K562 (cell line): Measurements from ENCODE around the gene COMMD10. TPM values are rescaled to one million over a fixed set of nuclear protein-coding genes. Genes with fewer than 3 reads are reported as not detected.

Experiments used
- ATAC-seq: fragments of 200-7000 bp; cut with Tn5 transposase; 3 replicates; pipeline ENCODE4 v1.9.1; 2020; ENCODE audit warnings: moderate library complexity
- BruUV-seq: library from RNA; stranded (reverse); fragments of 400-500 nt; replicated peaks from 2 replicates; lab custom pipeline; 2021; lab: Mats Ljungman, UMichigan
- CTCF ChIA-PET: fragments of 300-600 bp; formaldehyde crosslinking; extraction: SDS; loops from one replicate; lab custom pipeline; 2021; ENCODE audit warnings: low intra/inter-chr PET ratio; lab: Yijun Ruan, JAX
- POLR2A ChIA-PET: fragments of 300-600, 350-650 bp; sonication (Branson Sonifier 250); formaldehyde crosslinking; extraction: SDS; loops from one replicate; lab custom pipeline; 2021; ENCODE audit warnings: antibody characterized with exemption, inconsistent platforms; lab: Yijun Ruan, JAX
- DNase-seq, 4 experiments: peaks; one replicate each; pipeline versions ENCODE4 v3.0.0 to v3.0.0-alpha.2; 2011 to 2018; ENCODE audit warnings: low spot score in 3 of 4, mixed read lengths in 3 of 4; ENCODE audit errors: extremely low read depth in 1 of 4
- FAIRE-seq: peaks from 2 replicates; lab custom pipeline; 2011; peaks lifted over from hg19 to GRCh38; lab: Jason Lieb, UNC
- H2AFZ ChIP-seq: 2 replicates; pipeline ENCODE4 v1.6.0; 2011; ENCODE audit warnings: low read depth, low read length, control low read depth, inconsistent platforms
- H3K27ac ChIP-seq: fragments of 200-600 bp; 3 replicates; pipeline ENCODE4 v1.8.0; 2011; ENCODE audit warnings: low read depth, mild to moderate bottlenecking, control low read depth, inconsistent platforms, low read length, moderate library complexity, mixed read lengths; ENCODE audit errors: extremely low read depth
- H3K27me3 ChIP-seq, 2 experiments: fragments of 300-600 bp in 1 of 2; 2 replicates in 1 of 2; 3 replicates in 1 of 2; pipeline versions ENCODE4 v1.6.0 to v1.8.0; 2011; ENCODE audit warnings: inconsistent platforms in 2 of 2, low read length in 2 of 2, mild to moderate bottlenecking in 1 of 2, mixed read lengths in 1 of 2, moderate library complexity in 1 of 2; ENCODE audit not compliant: control insufficient read depth in 2 of 2, insufficient read depth in 2 of 2
- H3K36me3 ChIP-seq: fragments of 300-600 bp; 3 replicates; pipeline ENCODE4 v1.8.0; 2011; ENCODE audit warnings: mild to moderate bottlenecking, low read length, inconsistent platforms; ENCODE audit not compliant: control insufficient read depth, insufficient read depth
- H3K4me1 ChIP-seq, 2 experiments: fragments of 200-600 bp in 1 of 2; replicated peaks in 1 of 2; 2 replicates in 1 of 2; 3 replicates in 1 of 2; pipeline versions ENCODE4 v1.5.1 to v1.8.0; 2011; ENCODE audit warnings: inconsistent platforms in 2 of 2, low read length in 2 of 2, mild to moderate bottlenecking in 1 of 2, mixed read lengths in 1 of 2, moderate library complexity in 1 of 2; ENCODE audit not compliant: control insufficient read depth in 2 of 2, insufficient read depth in 2 of 2
- H3K4me2 ChIP-seq: 2 replicates; pipeline ENCODE4 v1.6.1; 2011; ENCODE audit warnings: low read length, control low read depth, inconsistent platforms, mixed read lengths; ENCODE audit not compliant: insufficient read depth
- H3K4me3 ChIP-seq: fragments of 200-600 bp; sonication (generic), shearing (Covaris generic); 2 replicates; pipeline ENCODE4 v1.5.1; 2016; ENCODE audit warnings: control low read depth, inconsistent platforms
- H3K79me2 ChIP-seq: fragments of 200-600 bp; 3 replicates; pipeline ENCODE4 v1.8.0; 2011; ENCODE audit warnings: low read length, inconsistent platforms; ENCODE audit not compliant: control insufficient read depth, insufficient read depth
- H3K9ac ChIP-seq, 2 experiments: 2 replicates each; pipeline versions ENCODE4 v1.6.0 to v1.6.1; 2011; ENCODE audit warnings: low read depth in 2 of 2, low read length in 2 of 2, control low read depth in 1 of 2, inconsistent platforms in 1 of 2, mild to moderate bottlenecking in 1 of 2, mixed read lengths in 1 of 2; ENCODE audit not compliant: insufficient read depth in 1 of 2
- H3K9me1 ChIP-seq: one replicate; pipeline ENCODE4 v1.6.0; 2011; ENCODE audit warnings: inconsistent platforms, mild to moderate bottlenecking, low read length, moderate library complexity; ENCODE audit not compliant: control insufficient read depth, insufficient read depth
- H3K9me3 ChIP-seq: replicated peaks from 2 replicates; pipeline ENCODE4 v1.5.1; 2011; ENCODE audit warnings: low read depth, low read length, inconsistent platforms; ENCODE audit not compliant: control insufficient read depth, insufficient read depth
- H4K20me1 ChIP-seq: replicated peaks from 2 replicates; pipeline ENCODE4 v1.6.1; 2011; ENCODE audit warnings: low read length, inconsistent platforms, mixed read lengths; ENCODE audit not compliant: control insufficient read depth, insufficient read depth
- FIP1L1 ChIP-seq: fragments of 200-400 bp; formaldehyde crosslinking; IDR thresholded peaks from 2 replicates; pipeline ENCODE4 v1.6.1; 2018; ENCODE audit warnings: mild to moderate bottlenecking, low read depth, low read length; ENCODE audit not compliant: poor library complexity, severe bottlenecking
- KLF1 ChIP-seq: fragments of 450-650 bp; IDR thresholded peaks from 2 replicates; pipeline ENCODE4 v1.6.1; 2016; ENCODE audit warnings: missing genetic modification characterization, missing compliant biosample characterization
- MTA1 ChIP-seq: fragments of 450-650 bp; IDR thresholded peaks from 2 replicates; pipeline ENCODE4 v1.6.1; 2017; ENCODE audit warnings: borderline replicate concordance
- NFE2 ChIP-seq: IDR thresholded peaks from 2 replicates; pipeline ENCODE4 v1.6.1; 2014; ENCODE audit warnings: antibody characterized with exemption, low read depth
- RB1 ChIP-seq: fragments of 450-650 bp; IDR thresholded peaks from 2 replicates; pipeline ENCODE4 v1.6.1; 2017; ENCODE audit warnings: low read depth, mild to moderate bottlenecking
- RBBP5 ChIP-seq: fragments of 200-600 bp; sonication (generic); IDR thresholded peaks from 2 replicates; pipeline ENCODE4 v1.6.1; 2012; ENCODE audit warnings: borderline replicate concordance, mild to moderate bottlenecking, low read length, control low read depth, inconsistent platforms; ENCODE audit not compliant: insufficient read depth, poor library complexity, severe bottlenecking
- XRCC3 ChIP-seq: fragments of 450-650 bp; IDR thresholded peaks from 2 replicates; pipeline ENCODE4 v1.6.1; 2017; ENCODE audit warnings: mild to moderate bottlenecking, moderate library complexity
- ZNF282 ChIP-seq: sonication (generic); formaldehyde crosslinking; IDR thresholded peaks from 2 replicates; pipeline ENCODE4 v1.8.1; 2023; ENCODE audit warnings: missing genetic modification reagents
- ZNF444 ChIP-seq: fragments of 250-450 bp; sonication (Bioruptor Pico); IDR thresholded peaks from 2 replicates; pipeline ENCODE4 v1.4.0; 2020; ENCODE audit warnings: mild to moderate bottlenecking, moderate library complexity
- WGBS: fragments of 100-300 bp; shearing (Covaris generic); methylation state at CpG from one replicate; pipeline ENCODE4 v1.1.6; 2016; ENCODE audit warnings: low coverage, mixed read lengths; ENCODE audit not compliant: insufficient coverage; ENCODE audit errors: missing lambda C conversion rate; 5-methylcytosine and 5-hydroxymethylcytosine counted together
- in situ Hi-C: fragments of 300-500 bp; cut with MboI; formaldehyde crosslinking; loops from 4 replicates; pipeline ENCODE4 v1.15.0; 2018; ENCODE audit warnings: inconsistent platforms, mixed read lengths
- intact Hi-C: fragments of 100-400 bp; cut with micrococcal nuclease; formaldehyde crosslinking; loops from 2 replicates; pipeline ENCODE4 v1.14.2; 2022
- polyA plus RNA-seq, 8 experiments: library from polyadenylated mRNA; depleted of rRNA in 4 of 8; stranded (reverse) in 5 of 8; unstranded in 3 of 8; fragments of >200 nt; fragmentation: Nextera tagmentation in 2 of 8; fragmentation: Illumina TruSeq in 1 of 8; extraction: Ambion mirVana in 2 of 8; extraction: Trizol in 1 of 8; gene quantifications; 2 replicates each; pipeline versions ENCODE4 v1.2.1 to v1.2.3, GENCODE V29; 2011 to 2014; ENCODE audit warnings: inconsistent platforms in 1 of 8, missing spikeins in 1 of 8
- total RNA-seq, 7 experiments: library from RNA; depleted of rRNA in 6 of 7; stranded (reverse); fragments of >200 nt in 6 of 7; fragmentation: Illumina TruSeq in 2 of 7; extraction: Trizol in 2 of 7; gene quantifications; 2 replicates each; pipeline versions ENCODE4 v1.2.1 to v1.2.3, GENCODE V29; 2011 to 2021; ENCODE audit warnings: low replicate concordance in 1 of 7
- TF ChIP-seq, protein P1 (sequence below), 2 experiments: fragments of 200-800 bp in 1 of 2; sonication (Bioruptor generic) in 1 of 2; sonication (generic) in 1 of 2; formaldehyde crosslinking in 1 of 2; IDR thresholded peaks in 1 of 2; conservative IDR thresholded peaks in 1 of 2; 2 replicates each; pipeline versions ENCODE4 v1.5.0 to v1.6.1; 2016 to 2020; ENCODE audit warnings: missing compliant biosample characterization in 1 of 2, missing genetic modification characterization in 1 of 2, missing genetic modification reagents in 1 of 2

The COMMD10 gene
- total and polyA plus RNA-seq, 9 of the 15 experiments (the other 6 are each of a cell fraction or from before 2014, with no cell fraction given), result 17.9 to 101 (median 28.0) TPM

DNA sequence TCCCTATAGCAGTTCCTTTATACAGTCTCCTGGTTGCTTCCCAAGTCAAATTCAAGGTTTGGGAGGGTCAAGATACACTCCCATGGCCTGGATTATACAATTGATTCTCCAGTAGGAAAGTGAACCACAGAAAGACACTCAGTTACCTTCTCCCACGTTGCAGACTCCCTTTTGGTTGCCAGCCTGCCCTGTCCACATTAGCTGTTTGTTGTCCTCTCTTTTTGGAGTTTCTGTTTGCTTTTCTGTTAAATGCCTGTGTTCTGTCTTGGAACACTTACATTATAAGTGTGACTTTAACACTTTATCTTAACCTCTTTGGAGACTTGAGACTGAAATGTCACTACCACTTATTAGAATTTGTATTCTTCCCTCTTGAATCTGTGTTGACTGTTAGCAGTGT, 30.3 kb downstream of the COMMD10 start:
- no peaks in the 10 kb centered on the region; the same call in 2 of the 3 replicates for H3K36me3 ChIP-seq
- DNase-seq, result no peak
- in situ Hi-C loops (no loop called here), intact Hi-C loops (no loop called here)
- no peaks in the 10 kb centered on the region for H4K20me1 ChIP-seq
- POLR2A ChIA-PET, result no interaction called here
- FAIRE-seq, result no peak
- no peak overlapping the region for H3K4me2 ChIP-seq
- 14% methylated on average over 1 of the region's 1 CpG for WGBS
- no peaks in the 10 kb centered on the region for H3K4me1 ChIP-seq
- BruUV-seq, result no TSS peak
- no peaks in the 10 kb centered on the region for H3K79me2 ChIP-seq
- no peak overlapping the region for H3K9ac ChIP-seq
- CTCF ChIA-PET, result no interaction called here
- no peak for TF ChIP-seq ZNF444 (CRISPR knock-in tag)
- TF ChIP-seq KLF1 (tag), result no peak
- TF ChIP-seq MTA1, result no peak
- TF ChIP-seq, protein P1, sequence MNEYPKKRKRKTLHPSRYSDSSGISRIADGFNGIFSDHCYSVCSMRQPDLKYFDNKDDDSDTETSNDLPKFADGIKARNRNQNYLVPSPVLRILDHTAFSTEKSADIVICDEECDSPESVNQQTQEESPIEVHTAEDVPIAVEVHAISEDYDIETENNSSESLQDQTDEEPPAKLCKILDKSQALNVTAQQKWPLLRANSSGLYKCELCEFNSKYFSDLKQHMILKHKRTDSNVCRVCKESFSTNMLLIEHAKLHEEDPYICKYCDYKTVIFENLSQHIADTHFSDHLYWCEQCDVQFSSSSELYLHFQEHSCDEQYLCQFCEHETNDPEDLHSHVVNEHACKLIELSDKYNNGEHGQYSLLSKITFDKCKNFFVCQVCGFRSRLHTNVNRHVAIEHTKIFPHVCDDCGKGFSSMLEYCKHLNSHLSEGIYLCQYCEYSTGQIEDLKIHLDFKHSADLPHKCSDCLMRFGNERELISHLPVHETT (CRISPR knock-in tag; conservative IDR thresholded peaks at IDR 0.05 in 1 of 2, IDR thresholded peaks at IDR 0.05 in 1 of 2), result no peak
- no peak for TF ChIP-seq FIP1L1
- TF ChIP-seq NFE2, result no peak
- no peak for TF ChIP-seq RBBP5
- TF ChIP-seq XRCC3, result no peak
- no peak for TF ChIP-seq RB1
- TF ChIP-seq ZNF282, result no peak
- H3K27me3 ChIP-seq, result no peaks in the 10 kb centered on the region
- no peak for ATAC-seq
- H3K4me3 ChIP-seq, result no peak overlapping the region
- 0 out of 2 replicates have a peak, but pooled peaks cover 2% of the 10 kb centered on the region for H3K9me3 ChIP-seq
- no peak overlapping the region for H2AFZ ChIP-seq
- H3K9me1 ChIP-seq, result no peaks in the 10 kb centered on the region
- no peak overlapping the region for H3K27ac ChIP-seq
